Stimulated activated CD4-positive, alpha-beta T cell treated with anti-CD3 and anti-CD28 coated beads, Interleukin-2, amount 100 ng/mL, for 4 hours (primary cell): ENCODE measurements around the gene MRGPRD.

Source experiments
- DNase-seq: peaks from one replicate; pipeline ENCODE4 v3.0.0-alpha.2; 2020; ENCODE audit warnings: low read depth

The MRGPRD gene

GRCh38 chr11:68930991-68931855 is 49.6 kb downstream of the MRGPRD start:
- DNase-seq: no peak
